Measurements from ENCODE around the gene PODXL.

Gene PODXL

DNA sequence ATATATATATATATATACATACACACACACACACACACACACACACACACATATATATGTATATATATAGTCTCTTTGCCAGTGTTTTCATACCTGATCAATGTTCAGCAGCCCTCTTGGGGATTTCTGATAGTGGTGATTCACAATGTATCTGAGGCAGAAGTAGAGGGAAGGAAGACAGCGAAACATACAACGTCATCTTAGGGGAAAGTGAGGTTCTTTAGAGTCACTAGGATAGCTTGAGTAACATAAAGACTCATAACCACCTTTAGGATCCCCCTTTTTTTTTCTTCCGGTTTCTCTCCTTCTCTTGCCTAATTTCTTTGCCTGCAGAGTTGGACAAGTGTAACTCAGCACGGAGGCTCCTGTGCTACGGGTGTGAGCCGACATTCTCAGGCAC is 56.6 kb downstream of the PODXL start:
- H3F3A ChIP-seq (ENCODE audit: insufficient read depth, low read length): no peaks in the 10 kb centered on the region; the same call in 1 of the 2 replicates
- H3K4me2 ChIP-seq (ENCODE audit: low read length): no peak overlapping the region
- TF ChIP-seq, protein P1, sequence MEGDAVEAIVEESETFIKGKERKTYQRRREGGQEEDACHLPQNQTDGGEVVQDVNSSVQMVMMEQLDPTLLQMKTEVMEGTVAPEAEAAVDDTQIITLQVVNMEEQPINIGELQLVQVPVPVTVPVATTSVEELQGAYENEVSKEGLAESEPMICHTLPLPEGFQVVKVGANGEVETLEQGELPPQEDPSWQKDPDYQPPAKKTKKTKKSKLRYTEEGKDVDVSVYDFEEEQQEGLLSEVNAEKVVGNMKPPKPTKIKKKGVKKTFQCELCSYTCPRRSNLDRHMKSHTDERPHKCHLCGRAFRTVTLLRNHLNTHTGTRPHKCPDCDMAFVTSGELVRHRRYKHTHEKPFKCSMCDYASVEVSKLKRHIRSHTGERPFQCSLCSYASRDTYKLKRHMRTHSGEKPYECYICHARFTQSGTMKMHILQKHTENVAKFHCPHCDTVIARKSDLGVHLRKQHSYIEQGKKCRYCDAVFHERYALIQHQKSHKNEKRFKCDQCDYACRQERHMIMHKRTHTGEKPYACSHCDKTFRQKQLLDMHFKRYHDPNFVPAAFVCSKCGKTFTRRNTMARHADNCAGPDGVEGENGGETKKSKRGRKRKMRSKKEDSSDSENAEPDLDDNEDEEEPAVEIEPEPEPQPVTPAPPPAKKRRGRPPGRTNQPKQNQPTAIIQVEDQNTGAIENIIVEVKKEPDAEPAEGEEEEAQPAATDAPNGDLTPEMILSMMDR (IDR thresholded peaks at IDR 0.05; ENCODE audit: low read length): no peak
- no peak for TF ChIP-seq EZH2 (IDR thresholded peaks at IDR 0.05; ENCODE audit: borderline replicate concordance, low read length)
- H2AFZ ChIP-seq (ENCODE audit: low read length): no peak overlapping the region
- H3K4me1 ChIP-seq (ENCODE audit: insufficient read depth, low read length, severe bottlenecking): no peaks in the 10 kb centered on the region
- no peaks in the 10 kb centered on the region for H4K20me1 ChIP-seq (ENCODE audit: insufficient read depth, low read length)
- peaks cover 13% of the 10 kb centered on the region; the same call in 1 of the 2 replicates for H3K36me3 ChIP-seq (ENCODE audit: insufficient read depth, low read length)
- H3K9ac ChIP-seq (ENCODE audit: low read length): no peak overlapping the region
- H3K79me2 ChIP-seq (ENCODE audit: insufficient read depth, low read length): no peaks in the 10 kb centered on the region
- no peak overlapping the region for H3K4me3 ChIP-seq (ENCODE audit: low read depth, low read length, poor library complexity, severe bottlenecking)
- no peak overlapping the region for H3K27ac ChIP-seq (ENCODE audit: low read depth, low read length, poor library complexity, severe bottlenecking)
- no peaks in the 10 kb centered on the region for H3K9me2 ChIP-seq (ENCODE audit: low read depth, low read length)
- H3K27me3 ChIP-seq (ENCODE audit: insufficient read depth, low read length): no peaks in the 10 kb centered on the region
- no peaks in the 10 kb centered on the region for H3K9me3 ChIP-seq (ENCODE audit: low read length)

DNA sequence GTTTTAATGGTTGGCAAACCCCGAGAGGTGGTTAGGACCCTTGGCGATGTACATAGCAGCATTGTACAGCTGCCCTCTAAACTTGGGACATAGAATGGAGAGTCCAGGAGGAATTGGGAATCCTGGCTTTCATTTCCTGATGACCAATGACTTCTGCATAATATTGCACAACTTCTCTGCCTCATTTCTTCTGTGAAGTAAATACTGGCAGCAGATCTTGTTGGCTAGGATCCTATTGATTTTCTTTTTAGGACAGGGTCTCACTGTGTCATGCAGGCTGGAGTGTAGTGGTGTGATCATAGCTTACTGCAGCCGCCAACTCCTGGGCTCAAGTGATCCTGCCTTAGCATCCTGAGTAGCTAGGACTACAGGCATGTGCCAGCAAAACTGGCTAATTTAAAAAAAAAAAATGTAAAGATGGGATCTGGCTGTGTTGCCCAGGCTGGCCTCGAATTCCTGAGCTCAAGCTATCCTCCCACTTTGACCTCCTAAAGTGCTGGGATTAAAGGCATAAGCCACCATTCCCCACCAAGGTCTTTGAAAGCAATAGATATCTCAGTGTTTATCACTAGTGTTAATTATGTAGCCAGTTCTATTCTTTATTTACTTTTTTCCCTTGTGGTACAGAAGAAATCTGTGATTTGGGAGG is 58.1 kb downstream of the PODXL start:
- H2AFZ ChIP-seq (ENCODE audit: low read length): no peak overlapping the region
- no peak overlapping the region for H3K9ac ChIP-seq (ENCODE audit: low read length)
- no peaks in the 10 kb centered on the region for H3K4me1 ChIP-seq (ENCODE audit: insufficient read depth, low read length, severe bottlenecking)
- H3K4me2 ChIP-seq (ENCODE audit: low read length): no peak overlapping the region
- H3K9me3 ChIP-seq (ENCODE audit: low read length): no peaks in the 10 kb centered on the region
- no peaks in the 10 kb centered on the region; the same call in 1 of the 2 replicates for H3F3A ChIP-seq (ENCODE audit: insufficient read depth, low read length)
- H4K20me1 ChIP-seq (ENCODE audit: insufficient read depth, low read length): no peaks in the 10 kb centered on the region
- H3K79me2 ChIP-seq (ENCODE audit: insufficient read depth, low read length): no peaks in the 10 kb centered on the region
- peaks cover 13% of the 10 kb centered on the region; the same call in 1 of the 2 replicates for H3K36me3 ChIP-seq (ENCODE audit: insufficient read depth, low read length)
- TF ChIP-seq, protein P1 (IDR thresholded peaks at IDR 0.05; ENCODE audit: low read length): no peak
- H3K4me3 ChIP-seq (ENCODE audit: low read depth, low read length, poor library complexity, severe bottlenecking): no peak overlapping the region
- no peak overlapping the region for H3K27ac ChIP-seq (ENCODE audit: low read depth, low read length, poor library complexity, severe bottlenecking)
- no peaks in the 10 kb centered on the region for H3K9me2 ChIP-seq (ENCODE audit: low read depth, low read length)
- no peaks in the 10 kb centered on the region for H3K27me3 ChIP-seq (ENCODE audit: insufficient read depth, low read length)

DNA sequence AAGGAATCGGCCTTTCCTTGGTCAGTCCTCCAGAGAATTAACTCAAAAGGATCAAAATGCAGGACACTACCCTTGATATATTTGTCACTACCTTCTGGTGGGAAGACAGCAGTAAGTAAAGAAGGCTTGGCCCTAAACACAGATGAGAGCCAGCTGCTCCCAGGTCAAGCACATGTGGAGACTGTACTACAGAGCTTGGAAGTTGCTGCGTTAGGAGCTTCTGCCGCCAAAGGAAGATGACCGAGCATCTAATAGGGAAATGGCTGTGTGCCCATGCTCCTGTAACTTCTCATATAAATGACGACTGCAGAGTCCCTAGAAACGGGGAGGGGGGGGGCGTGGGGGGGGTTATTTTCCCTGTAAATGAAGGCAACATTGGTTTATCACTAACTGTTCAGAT is 59.0 kb downstream of the PODXL start:
- Histone ChIP-seq H3K4me3 (ENCODE audit: low read depth, low read length, poor library complexity, severe bottlenecking) (no peak overlapping the region), H3K9ac (ENCODE audit: low read length) (no peak overlapping the region), H3K27ac (ENCODE audit: low read depth, low read length, poor library complexity, severe bottlenecking) (no peak overlapping the region), H4K20me1 (ENCODE audit: insufficient read depth, low read length) (no peaks in the 10 kb centered on the region), H3K36me3 (ENCODE audit: insufficient read depth, low read length) (peaks cover 13% of the 10 kb centered on the region; the same call in 1 of the 2 replicates), H3K4me1 (ENCODE audit: insufficient read depth, low read length, severe bottlenecking) (no peaks in the 10 kb centered on the region), H3F3A (ENCODE audit: insufficient read depth, low read length) (no peaks in the 10 kb centered on the region; the same call in 1 of the 2 replicates), H3K9me2 (ENCODE audit: low read depth, low read length) (no peaks in the 10 kb centered on the region), H3K4me2 (ENCODE audit: low read length) (no peak overlapping the region), H3K27me3 (ENCODE audit: insufficient read depth, low read length) (no peaks in the 10 kb centered on the region), H3K79me2 (ENCODE audit: insufficient read depth, low read length) (no peaks in the 10 kb centered on the region), H2AFZ (ENCODE audit: low read length) (no peak overlapping the region), H3K9me3 (ENCODE audit: low read length) (no peaks in the 10 kb centered on the region)
- TF ChIP-seq EZH2 (IDR thresholded peaks at IDR 0.05; ENCODE audit: borderline replicate concordance, low read length): no peak
- TF ChIP-seq, protein P1 (IDR thresholded peaks at IDR 0.05; ENCODE audit: low read length): no peak
